NCI-H82 treated with DMSO at 0.1 percent for 48 hours (cell line): ENCODE measurements around the gene NAB1.

Experiments
- DNase-seq: peaks from one replicate; lab custom pipeline; 2025; ENCODE audit not compliant: unreplicated experiment; lab: John Stamatoyannopoulos, UW

NAB1 gene

DNA sequence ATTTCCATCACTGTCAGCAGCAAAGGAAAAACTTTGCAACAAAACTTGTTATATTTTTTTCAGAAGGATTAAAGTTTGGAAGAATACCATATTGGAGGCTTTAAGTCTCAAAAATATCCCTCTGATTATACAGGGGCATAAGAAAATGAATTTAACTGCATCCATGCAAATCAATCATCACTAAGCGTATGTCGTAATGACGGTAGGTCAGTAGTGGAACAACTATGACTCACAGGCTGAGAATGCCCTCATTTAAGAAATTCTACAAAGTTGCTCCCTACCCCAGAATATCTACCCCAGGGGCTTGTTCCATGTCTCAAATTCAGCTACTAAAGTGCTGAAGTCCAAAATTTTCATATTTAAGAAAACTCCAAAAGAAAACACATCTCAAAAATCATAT lies 12.5 kb upstream of the NAB1 start:
- DNase-seq: no peak

DNA sequence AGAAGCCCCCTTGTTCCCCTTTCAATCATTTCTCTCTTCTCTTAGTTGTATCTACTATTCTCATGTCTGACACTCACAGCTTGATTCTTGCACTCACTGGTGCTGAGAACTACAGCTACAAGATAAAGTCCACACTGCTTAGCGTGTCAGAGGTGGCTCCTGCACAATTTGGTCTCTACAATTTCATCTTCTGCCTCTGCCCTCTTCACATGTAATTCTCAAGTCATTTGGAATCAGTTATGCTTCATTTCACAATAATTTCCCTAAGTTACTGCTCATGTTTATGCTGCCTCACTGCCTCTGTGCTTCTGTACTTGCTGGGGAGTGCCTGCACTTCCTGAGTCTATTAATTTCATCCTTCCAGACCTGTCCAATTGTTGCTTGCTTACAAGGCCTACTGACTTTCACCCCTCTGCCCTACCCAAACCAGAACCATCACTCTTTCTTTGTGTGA lies 11.6 kb upstream of the NAB1 start:
- DNase-seq: no peak

DNA sequence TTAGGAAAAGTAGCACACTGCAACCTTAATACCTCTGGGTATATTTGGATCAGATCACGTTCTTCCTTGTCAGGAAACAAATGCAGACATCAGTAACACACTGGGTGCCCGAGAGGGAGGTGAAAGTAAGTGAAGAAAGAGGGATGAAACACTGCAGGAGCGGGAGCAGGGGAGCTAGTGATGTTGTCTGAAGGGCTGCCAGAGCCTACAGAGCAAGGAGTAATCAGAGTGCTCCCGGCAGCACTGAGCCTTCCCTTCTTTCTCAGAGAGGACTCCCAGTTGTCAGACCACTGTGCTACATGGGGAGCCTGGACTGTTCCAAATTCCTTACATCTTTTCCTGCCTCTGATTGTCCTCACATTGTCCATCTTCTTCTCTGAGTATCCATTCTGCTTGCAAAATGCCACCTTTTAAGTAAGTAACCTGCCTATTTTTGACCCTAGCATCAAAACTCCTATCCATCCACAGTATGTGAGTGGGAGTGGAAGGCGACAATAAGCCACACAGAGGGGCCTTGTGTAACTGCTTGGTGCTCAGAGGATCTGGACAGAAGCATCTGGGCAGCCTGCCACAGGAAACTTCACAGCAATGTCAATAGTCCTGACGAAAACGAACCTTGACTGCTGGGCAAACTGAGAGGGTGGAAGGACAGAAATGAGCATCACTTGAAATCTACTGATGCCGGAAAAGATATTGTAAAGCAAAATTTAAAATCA lies 10.8 kb upstream of the NAB1 start:
- no peak for DNase-seq

DNA sequence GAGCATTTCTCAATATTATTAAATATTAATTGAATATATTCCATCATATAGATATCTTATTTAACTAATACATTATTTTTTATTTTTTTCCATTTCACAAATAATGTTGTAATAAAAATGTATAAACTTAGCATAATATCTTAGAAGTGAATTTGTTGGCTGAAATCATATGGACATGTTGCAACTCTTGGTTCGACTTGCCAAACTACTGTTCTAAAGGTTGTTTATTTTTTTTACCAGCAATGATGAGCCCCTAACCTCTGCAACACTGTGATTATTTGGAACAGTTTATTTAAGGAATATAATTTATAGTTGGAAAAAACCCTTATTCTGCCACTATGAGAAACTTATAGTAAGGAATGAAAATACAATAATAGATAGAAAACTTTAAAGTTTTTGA lies 8.8 kb upstream of the NAB1 start:
- DNase-seq: no peak

DNA sequence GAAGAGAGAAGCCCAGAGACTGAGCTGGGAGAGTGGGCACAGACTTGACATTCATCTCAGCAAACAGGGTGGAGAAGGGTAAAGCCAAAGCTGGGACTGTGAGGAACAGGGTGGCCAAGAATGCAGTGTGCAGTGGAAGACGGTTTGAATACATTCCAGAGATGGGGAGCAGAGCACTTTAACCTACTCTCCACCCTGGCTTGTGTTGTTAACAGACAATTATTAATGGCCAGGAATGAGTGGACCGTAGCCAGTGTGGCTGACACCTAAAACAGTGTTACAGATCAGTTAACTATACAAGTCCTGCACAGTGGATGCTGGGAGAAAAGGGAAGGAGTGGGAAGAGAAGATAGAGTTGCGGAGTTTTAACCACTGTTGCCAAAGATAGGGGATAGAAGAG lies 7.4 kb upstream of the NAB1 start:
- DNase-seq: no peak

DNA sequence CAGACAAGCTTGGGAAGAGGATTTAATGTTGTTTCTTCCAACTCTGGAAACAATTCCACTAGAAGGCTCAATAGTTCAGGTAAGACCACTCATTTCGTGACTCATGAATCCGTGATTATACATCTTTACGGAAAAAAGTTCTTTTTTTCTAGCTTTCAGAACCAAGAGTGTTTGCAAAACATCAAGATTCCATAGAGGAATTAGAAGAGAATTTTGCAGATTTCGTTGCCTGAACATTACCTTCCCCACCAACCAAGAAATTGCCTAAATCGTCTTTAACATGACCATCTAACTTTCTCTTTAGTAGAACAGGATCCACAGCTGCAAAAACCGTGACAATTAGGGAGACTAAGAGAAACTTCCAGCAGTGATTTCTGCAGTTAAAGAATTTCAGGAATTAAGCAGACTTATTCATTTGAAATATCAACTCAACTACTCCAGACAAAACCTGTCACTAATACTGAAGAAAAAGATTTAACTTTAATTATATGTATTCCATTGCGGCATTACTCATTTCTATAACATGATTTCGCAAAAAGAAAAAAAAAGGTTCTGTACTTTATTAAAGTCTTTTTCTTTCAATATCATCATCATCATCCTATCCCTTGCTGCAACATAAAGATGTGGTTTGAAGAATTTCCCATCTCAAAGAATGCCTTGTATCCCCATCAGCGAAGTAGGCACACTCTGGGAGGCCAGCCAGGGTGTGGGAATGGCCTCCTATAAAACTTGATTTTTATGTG lies 1.9 kb upstream of the NAB1 start:
- no peak for DNase-seq

DNA sequence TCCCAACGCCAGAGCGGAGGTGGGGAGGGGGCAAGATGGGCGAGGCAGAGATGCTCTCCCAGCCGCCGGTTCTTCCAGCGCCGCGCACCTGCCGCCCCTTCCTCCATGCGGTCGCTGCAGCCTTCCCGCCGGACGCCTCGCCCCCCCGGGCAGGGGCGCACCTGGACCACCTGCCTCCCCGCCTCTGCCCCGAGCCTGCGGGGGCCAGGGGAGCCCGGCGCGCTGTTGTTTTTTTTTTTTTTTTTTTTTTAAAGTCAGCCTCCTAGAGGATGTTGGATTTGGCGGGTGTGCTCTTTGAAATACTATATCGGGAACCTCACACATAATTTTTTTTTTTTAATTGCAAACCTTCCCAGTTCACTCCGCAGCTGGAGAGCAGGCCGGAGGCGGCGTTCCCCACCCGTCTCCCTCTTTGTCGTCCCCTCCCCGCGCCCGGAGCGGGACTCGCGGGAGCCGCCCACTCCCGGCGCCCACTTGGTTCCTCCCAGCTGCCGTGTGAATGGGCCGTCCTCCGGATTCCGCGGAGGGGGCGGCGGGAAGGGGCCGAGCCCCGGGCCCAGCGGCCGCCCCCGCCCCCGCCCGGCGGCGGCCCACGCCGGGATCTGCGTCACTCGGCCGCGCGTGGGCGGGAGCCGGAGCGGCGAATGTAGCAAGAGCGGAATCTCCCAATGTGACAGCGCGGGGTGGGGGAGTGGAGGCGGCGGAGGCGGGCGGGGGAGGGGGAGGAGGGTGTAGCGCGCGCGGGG lies 421 bp upstream of the NAB1 start:
- peak; percentile 58 for DNase-seq

DNA sequence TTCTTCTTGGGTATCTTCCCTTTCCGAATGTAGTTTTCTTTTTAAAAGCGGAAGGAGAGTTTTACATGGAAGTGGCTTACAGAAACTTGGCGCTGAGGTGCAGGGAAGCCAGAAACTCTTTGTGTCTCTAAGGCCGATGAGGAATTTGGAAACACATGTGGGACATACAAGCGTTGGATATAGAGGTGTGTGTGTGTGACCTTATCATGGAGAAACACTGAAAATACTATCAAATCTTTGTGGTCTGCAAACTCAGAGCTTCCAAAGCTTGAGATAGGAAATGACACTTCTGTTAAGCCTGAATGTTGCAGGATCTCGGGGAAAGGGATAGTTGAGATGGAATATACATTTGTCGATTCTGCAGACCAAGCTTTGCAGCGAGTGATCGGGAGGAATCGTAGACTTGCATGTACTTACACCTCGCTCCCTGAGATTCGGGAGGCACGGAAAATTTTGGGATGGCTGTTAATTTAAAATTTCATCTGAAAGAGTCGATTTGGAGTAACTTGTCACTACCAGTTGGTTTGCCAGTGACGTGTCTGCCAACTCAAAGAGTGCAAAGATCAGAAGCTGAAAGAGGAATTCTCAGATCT lies 1.0 kb downstream of the NAB1 start:
- DNase-seq: no peak

DNA sequence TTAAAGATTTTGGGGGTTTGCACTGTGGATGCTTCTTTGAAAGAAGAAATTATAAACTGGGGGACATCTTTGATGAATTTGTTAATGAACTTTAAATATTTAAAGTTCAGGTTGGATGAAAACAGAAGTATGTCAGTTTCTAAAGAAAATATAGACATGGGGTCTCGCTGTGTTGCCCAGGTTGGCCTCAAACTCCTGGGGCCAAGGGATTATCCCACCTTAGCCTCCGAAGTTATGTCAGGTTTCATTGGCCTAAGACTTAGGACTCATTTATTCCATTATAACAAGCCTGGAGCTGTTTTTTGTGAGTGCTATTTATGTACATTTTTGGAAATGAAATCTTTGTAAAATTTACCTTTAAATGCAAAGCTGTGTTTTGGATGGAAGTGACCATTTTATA lies 2.5 kb downstream of the NAB1 start:
- no peak for DNase-seq

DNA sequence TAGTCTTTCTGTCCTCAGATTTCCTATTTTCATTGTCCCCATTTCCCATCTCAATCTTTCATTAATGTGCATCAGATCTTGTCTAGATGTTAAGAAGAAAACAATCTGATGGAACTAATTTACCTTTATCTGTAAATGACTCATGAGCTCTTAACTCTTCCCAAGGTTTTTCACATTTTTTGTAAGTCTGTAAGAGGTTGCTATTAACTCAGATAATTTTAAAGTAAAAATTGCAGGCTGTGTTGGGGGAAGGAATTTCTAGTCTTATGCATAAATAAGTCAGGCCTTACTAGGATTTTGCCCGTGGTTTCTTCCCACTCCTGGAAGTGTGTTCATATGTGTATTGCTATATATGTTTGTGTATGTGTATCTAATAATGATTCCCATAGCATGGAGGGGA lies 4.3 kb downstream of the NAB1 start:
- DNase-seq: no peak

DNA sequence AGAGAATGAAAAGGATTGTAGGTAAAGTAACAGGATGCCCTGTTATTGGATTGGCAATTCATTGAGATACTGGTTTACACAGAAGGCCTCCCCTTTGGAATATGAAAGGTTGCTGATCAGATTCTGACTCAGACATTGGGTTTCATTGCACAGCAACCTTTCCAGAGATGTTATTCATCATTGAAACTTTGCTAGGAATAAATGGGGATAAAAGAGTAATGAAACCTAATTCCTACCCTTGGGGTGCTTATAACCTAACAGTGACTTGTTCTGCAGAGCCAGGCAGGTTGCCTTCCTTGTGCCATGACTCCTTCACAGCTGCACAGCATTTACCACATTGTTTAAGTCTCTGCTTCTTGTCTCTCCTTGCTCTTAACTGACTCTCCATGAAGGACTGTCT lies 5.0 kb downstream of the NAB1 start:
- DNase-seq: no peak

DNA sequence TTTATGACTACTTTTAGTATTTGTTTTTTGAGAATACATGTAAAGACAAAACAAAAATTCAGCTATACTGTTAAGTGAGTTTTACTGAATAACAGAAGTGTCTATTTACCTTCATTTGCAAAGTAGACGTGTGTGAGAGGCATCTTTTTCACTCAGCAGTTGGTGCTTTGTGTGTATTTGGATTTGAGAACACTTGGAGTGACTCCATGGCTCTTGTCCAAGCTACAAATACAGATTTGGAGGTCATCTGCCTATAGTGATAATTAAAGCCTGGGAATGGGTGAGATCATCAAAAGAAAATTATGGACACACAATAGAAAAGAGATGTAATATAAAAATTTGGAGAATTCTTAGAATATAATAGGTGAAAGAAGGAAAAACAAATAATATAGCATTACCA lies 6.2 kb downstream of the NAB1 start:
- no peak for DNase-seq

DNA sequence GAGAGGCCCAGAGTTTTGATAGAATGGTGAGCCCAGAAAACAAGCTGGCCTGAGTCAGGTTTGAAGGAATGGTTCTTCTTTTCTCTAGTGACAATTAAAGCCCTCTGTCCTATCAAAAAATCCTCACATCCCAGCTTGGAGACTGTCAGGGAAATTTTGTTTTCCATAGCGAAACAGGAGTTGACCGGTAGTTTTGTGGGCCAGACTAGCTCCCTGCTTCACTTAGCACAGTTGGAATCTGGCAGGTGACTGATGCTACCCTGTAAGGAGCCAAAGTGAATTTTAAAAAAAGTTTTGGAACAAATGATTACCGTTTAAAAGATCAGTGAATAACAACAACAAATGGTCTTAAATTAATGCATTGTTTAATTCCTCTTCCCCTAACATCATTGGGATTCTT lies 6.7 kb downstream of the NAB1 start:
- no peak for DNase-seq

DNA sequence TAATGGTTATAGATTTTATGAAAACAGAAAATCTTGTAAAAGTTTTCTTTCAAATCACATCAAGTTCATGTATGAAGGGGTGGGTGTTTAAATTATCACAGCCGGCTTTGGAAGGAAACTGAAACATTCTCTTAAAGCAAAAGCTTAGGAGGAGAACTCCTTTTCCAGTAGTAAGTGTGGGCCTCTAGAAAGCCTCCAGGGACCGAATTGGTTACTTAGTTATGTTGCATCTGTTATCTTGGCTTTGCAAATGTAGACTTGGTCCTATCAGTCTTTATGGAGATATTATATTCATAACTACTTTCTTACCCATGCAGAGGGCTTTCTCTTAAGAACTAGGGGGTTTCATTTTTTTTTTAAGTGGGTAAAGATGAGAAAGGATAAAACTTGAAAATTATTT lies 7.4 kb downstream of the NAB1 start:
- no peak for DNase-seq

DNA sequence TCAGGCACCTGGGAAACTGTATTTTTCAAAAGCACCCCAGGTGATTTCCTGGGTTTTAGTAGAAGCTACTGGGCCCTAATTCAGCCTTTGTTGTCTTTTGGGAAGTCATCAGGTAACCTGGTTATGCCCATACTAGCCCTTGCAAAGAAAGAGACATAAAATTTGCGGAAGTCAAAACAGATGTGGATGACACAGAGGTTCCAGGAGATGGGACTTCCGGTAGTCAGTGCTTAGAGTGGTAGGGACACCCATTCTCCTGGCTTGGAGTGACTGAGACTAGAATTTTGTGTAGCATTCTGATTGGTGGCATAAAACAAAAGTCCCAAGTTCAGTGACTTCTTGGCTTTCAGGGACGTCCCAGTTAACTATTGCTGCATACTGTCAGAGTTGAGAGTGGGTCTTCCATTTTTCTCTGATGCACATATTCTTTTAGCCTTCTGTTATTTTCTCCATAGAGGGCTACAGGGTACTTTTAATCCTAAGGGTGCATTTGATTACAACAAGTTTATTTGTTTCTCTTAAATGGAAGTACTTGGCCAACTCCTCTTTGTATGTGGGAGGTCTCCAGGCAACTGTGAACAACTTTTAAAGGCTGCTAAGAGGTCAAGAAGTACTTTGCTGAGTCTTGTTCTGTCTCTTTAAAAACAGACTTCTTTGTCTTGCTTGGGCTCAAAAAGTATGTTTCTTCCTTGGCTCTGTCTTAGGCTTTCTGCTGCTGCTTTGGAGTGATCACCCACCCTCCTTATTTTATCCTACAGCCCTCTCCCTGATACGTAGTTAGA lies 8.8 kb downstream of the NAB1 start:
- no peak for DNase-seq

DNA sequence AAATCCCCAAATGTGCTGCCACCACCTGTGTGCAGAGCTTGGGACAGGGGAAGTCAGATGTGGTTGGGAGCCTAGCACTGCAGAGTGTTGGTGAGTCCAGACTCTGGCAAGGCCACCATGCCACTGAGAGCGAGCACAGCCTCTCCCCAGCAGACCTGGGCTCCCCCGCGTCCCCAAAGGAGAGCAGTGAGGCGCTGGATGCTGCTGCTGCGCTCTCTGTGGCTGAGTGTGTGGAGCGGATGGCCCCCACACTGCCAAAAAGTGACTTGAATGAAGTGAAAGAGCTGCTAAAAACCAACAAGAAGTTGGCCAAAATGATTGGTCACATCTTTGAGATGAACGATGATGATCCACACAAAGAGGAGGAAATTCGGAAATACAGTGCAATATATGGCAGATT lies 10.7 kb downstream of the NAB1 start:
- no peak for DNase-seq

DNA sequence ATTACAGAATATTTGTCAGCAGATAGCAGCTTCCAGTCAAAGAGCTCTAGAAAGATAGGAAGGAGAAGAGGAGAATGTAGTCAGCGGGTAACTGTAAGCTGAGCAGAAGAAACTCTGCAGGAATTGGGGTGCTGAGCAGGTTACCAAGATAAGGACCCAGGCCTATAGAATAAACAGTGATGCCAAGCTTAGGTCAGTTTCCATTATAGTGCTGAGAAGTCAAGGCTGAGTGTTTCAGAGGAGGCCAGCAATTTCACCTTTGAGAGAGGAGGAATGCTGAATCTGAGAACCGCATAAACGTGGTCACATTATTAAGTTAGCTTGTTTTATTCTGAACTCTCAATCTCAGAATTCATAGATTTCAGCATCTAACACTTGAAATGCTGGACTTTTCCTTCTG lies 13.9 kb downstream of the NAB1 start:
- no peak for DNase-seq

DNA sequence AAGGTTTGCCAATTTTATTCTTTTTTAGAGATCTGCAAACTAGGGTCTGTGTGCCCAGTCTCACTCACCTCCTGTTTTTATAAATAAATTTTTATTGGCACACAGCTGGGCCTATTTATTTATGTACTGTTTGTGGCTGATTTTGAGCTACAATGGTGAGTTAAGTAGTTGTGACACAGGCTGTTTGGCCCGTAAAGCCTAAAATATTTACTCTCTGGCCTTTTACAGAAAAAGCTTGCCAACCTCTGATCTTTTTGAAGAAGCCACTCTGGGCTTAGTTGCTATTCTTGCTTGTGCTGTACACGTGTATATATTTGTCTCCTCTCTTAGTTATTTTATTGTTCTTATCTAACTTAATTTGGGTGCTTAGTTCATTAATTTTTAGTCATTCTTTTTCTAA lies 14.5 kb downstream of the NAB1 start:
- DNase-seq: no peak

DNA sequence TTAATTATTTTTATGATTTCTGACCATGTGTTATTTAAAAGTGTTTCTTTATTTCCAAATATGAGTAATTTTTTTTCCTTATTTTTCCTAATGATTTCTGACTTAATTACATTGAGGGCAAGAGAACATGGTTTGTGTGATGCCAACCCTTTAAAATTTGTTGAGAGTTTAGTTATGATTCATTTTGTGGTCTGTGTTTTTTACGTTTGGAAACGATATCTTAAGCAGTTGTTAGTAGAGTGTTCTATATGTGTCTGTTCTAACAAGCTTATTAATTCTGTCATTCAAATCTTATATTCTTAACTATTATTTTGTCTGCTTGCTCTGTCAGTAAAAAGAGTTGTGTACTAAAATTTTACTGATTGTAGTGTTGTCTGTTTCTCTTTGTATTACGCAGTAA lies 15.0 kb downstream of the NAB1 start:
- DNase-seq: no peak

DNA sequence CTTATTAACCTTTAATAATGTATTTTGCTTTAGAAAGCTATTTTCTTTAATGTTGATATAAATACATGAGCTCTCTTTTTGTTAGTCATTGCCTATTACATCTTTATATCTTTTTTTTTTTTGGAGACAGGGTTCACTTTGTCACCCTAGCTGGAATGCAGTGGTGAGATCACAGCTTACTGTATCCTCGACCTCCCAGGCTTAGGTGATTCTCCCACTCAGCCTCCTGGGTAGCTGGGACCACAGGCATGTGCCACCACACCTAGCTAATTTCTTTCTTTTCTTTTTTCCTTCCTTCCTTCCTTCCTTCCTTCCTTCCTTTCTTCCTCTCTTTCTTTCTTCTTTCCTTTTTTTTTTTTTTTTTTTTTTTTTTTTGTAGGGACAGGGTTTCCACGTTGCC lies 15.4 kb downstream of the NAB1 start:
- DNase-seq: no peak

DNA sequence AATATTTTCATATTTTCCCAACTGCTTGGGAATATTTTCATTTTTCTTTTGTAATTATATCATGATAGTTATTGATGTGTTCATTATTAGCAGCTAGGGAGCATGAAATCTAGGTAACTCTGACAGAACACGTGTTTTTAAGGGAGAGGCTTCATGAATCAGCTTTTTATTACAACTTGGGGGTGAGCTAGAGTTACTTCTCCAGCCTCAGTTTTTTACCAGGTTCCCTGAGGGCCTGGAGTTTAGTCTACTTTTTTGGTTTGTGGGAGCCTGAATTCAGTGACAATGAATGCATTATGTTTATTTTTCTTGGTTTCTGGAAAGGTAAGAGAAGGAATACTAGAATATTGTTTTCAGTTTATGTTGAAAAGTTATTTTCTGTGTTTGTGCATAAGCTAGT lies 18.0 kb downstream of the NAB1 start:
- no peak for DNase-seq
